Gastroesophageal sphincter (tissue), 4 donors: ENCODE data around the gene PRKAR1B. TPM values are rescaled to one million over a fixed set of nuclear protein-coding genes. Genes with fewer than 3 reads are reported as not detected.

ENCODE experiments used
- ATAC-seq: fragments of 150-250 bp; one replicate; pipeline ENCODE4 v1.9.1; 2016; ENCODE audit warnings: mild to moderate bottlenecking, moderate library complexity
- H3K27ac ChIP-seq, 4 donors: fragments of 200-600 bp; sonication (generic) in 3 of 4; 1 replicate in 3 of 4; 2 replicates in 1 of 4; pipeline ENCODE4 v1.5.1; 2016 to 2019
- H3K27me3 ChIP-seq: fragments of 200-600 bp; sonication (generic); one replicate; pipeline ENCODE4 v1.5.1; 2019
- H3K36me3 ChIP-seq, 2 donors: fragments of 200-600 bp; sonication (generic); one replicate each; pipeline ENCODE4 v1.5.1; 2019; ENCODE audit warnings: control low read depth in 1 of 2
- H3K4me1 ChIP-seq, 3 donors: fragments of 200-600 bp; sonication (generic); 1 replicate in 2 of 3; 2 replicates in 1 of 3; pipeline ENCODE4 v1.5.1; 2016 to 2019; ENCODE audit warnings: control low read depth in 2 of 3
- H3K4me3 ChIP-seq, 2 donors: fragments of 200-600 bp; sonication (generic); one replicate each; pipeline ENCODE4 v1.5.1; 2019; ENCODE audit warnings: mild to moderate bottlenecking in 1 of 2, moderate library complexity in 1 of 2
- H3K9me3 ChIP-seq, 3 donors: fragments of 200-600 bp; sonication (generic); one replicate each; pipeline ENCODE4 v1.5.1; 2017 to 2019; ENCODE audit warnings: control low read depth in 2 of 3
- CTCF ChIP-seq, 4 experiments: fragments of 200-600 bp in 2 of 4; fragments of 450-650 bp in 2 of 4; sonication (generic) in 1 of 4; IDR thresholded peaks; one replicate each; pipeline ENCODE4 v1.5.1; 2017 to 2019; ENCODE audit warnings: antibody characterized with exemption in 4 of 4, mild to moderate bottlenecking in 2 of 4, moderate library complexity in 2 of 4
- EP300 ChIP-seq: sonication (generic); formaldehyde crosslinking; IDR thresholded peaks from one replicate; pipeline ENCODE4 v1.6.1; 2017; ENCODE audit warnings: antibody characterized with exemption, mild to moderate bottlenecking
- POLR2A ChIP-seq, 2 donors: fragments of 450-650 bp; IDR thresholded peaks; one replicate each; pipeline ENCODE4 v1.6.1; 2017; ENCODE audit warnings: antibody characterized with exemption in 2 of 2, mild to moderate bottlenecking in 2 of 2, moderate library complexity in 1 of 2
- POLR2AphosphoS5 ChIP-seq: sonication (generic); formaldehyde crosslinking; IDR thresholded peaks from one replicate; pipeline ENCODE4 v1.6.1; 2017; ENCODE audit warnings: antibody characterized with exemption
- WGBS, 2 donors: methylation state at CpG; one replicate each; pipeline ENCODE4 v1.1.5; 2018; ENCODE audit warnings: low coverage in 1 of 2; 5-methylcytosine and 5-hydroxymethylcytosine counted together
- total RNA-seq, 4 donors: library from RNA; depleted of rRNA; stranded (reverse); fragments of >200 nt; gene quantifications; one replicate each; pipeline ENCODE4 v1.1.0, GENCODE V29; 2016

PRKAR1B gene
- total RNA-seq, 4 donors from 2014 or later, result 11.6 to 39.1 (median 24.8) TPM

GRCh38 chr7:506391-506831, 220.7 kb downstream of the PRKAR1B start:
- H3K27ac ChIP-seq, result peak overlapping the region in 2 of 4 donors; percentile 54
- peaks cover 0 to 91% of the 10 kb centered on the region in 2 donors for H3K36me3 ChIP-seq
- ATAC-seq, result no peak
- H3K27me3 ChIP-seq, result no peaks in the 10 kb centered on the region
- WGBS, 2 donors, result 56 to 80% methylated on average over 2 to 3 of the region's 11 CpGs
- peaks cover 0 to 41% (median 6%) of the 10 kb centered on the region in 3 donors for H3K4me1 ChIP-seq
- TF ChIP-seq CTCF (IDR thresholded peaks at IDR 0.05) (no peak), POLR2A (IDR thresholded peaks at IDR 0.05) (no peak), EP300 (no peak), POLR2AphosphoS5 (no peak)
- H3K9me3 ChIP-seq, result no peaks in the 10 kb centered on the region
- no peak overlapping the region for H3K4me3 ChIP-seq

GRCh38 chr7:505171-505570, 221.9 kb downstream of the PRKAR1B start:
- ATAC-seq, result no peak
- Histone ChIP-seq H3K36me3 (peaks cover 0 to 93% of the 10 kb centered on the region in 2 donors), H3K4me3 (no peak overlapping the region), H3K27ac (peak overlapping the region in 2 of 4 donors; percentile 56 to 61), H3K4me1 (peaks cover 0 to 48% (median 6%) of the 10 kb centered on the region in 3 donors), H3K27me3 (no peaks in the 10 kb centered on the region), H3K9me3 (no peaks in the 10 kb centered on the region)
- TF ChIP-seq POLR2A (IDR thresholded peaks at IDR 0.05) (no peak), POLR2AphosphoS5 (no peak), CTCF (IDR thresholded peaks at IDR 0.05) (no peak), EP300 (no peak)
- 82 to 100% methylated on average over 1 to 3 of the region's 16 CpGs for WGBS, 2 donors

- Histone ChIP-seq H3K4me3 (no peak overlapping the region), H3K4me1 (peaks cover 0 to 48% (median 6%) of the 10 kb centered on the region in 3 donors), H3K27ac (peak overlapping the region in 3 of 4 donors; percentile 56 to 70 (median 61)), H3K27me3 (no peaks in the 10 kb centered on the region), H3K36me3 (peaks cover 0 to 93% of the 10 kb centered on the region in 2 donors), H3K9me3 (no peaks in the 10 kb centered on the region)
- ATAC-seq, result no peak
- WGBS, 2 donors, result 60 to 83% methylated on average over 2 to 13 of the region's 34 CpGs
- TF ChIP-seq POLR2A (IDR thresholded peaks at IDR 0.05), result no peak
- TF ChIP-seq EP300, result no peak
- no peak for TF ChIP-seq CTCF (IDR thresholded peaks at IDR 0.05)
- no peak for TF ChIP-seq POLR2AphosphoS5
Measured at GRCh38 chr7:504221-505111, 222.6 kb downstream of the PRKAR1B start.

GRCh38 chr7:503575-504111, 223.4 kb downstream of the PRKAR1B start:
- TF ChIP-seq EP300, result no peak
- TF ChIP-seq POLR2AphosphoS5, result no peak
- no peak for TF ChIP-seq POLR2A (IDR thresholded peaks at IDR 0.05)
- TF ChIP-seq CTCF (IDR thresholded peaks at IDR 0.05), result no peak
- no peaks in the 10 kb centered on the region for H3K9me3 ChIP-seq
- H3K27ac ChIP-seq, result peak overlapping the region in 3 of 4 donors; percentile 56 to 70 (median 61)
- peak; percentile 54 for ATAC-seq
- no peak overlapping the region for H3K4me3 ChIP-seq
- no peaks in the 10 kb centered on the region for H3K27me3 ChIP-seq
- peaks cover 0 to 48% (median 6%) of the 10 kb centered on the region in 3 donors for H3K4me1 ChIP-seq
- peaks cover 0 to 93% of the 10 kb centered on the region in 2 donors for H3K36me3 ChIP-seq
- WGBS, 2 donors, result 62 to 70% methylated on average over 3 to 4 of the region's 20 CpGs
